PC-9 (cell line): Measurements from ENCODE around the gene KCTD21.

Experiments used
- EZH2 ChIP-seq: fragments of 200-600 bp; sonication (generic); IDR thresholded peaks from 2 replicates; pipeline ENCODE4 v1.8.0; 2017; ENCODE audit warnings: antibody characterized with exemption, low read depth
- TF ChIP-seq, protein P1 (sequence below): fragments of 200-600 bp; sonication (generic); conservative IDR thresholded peaks from 2 replicates; pipeline ENCODE4 v1.6.1; 2017; ENCODE audit warnings: mixed run types, antibody characterized with exemption, mild to moderate bottlenecking, moderate library complexity

DNA sequence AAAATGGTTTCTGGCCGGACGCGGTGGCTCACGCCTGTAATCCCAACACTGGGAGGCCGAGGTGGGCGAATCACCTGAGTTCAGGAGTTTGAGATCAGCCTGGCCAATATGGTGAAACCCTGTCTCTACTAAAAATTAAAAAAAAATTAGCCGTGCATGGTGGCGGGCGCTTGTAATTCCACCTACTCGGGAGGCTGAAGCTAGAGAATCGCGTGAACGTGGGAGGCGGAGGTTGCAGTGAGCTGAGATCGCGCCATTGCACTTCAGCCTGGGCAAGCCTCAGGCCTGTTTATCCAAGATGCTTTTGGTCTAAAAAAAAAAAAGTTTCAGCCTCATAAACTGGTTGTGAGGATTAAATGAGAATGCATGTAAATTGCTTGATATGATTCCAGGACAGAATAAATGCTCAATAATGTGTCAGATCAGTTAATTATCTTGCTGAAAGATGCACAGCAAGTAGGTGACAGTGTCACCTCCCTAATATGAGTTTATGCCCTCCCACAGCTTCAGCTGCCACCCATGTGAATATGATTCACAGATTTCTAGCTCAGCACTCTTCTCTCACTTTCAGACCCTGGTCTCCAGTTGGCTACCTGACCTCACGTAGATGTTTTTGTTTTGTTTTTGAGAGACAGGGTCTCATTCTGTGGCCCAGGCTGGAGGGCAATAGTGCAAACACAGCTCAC lies 47.9 kb downstream of the KCTD21 start:
- TF ChIP-seq, protein P1, sequence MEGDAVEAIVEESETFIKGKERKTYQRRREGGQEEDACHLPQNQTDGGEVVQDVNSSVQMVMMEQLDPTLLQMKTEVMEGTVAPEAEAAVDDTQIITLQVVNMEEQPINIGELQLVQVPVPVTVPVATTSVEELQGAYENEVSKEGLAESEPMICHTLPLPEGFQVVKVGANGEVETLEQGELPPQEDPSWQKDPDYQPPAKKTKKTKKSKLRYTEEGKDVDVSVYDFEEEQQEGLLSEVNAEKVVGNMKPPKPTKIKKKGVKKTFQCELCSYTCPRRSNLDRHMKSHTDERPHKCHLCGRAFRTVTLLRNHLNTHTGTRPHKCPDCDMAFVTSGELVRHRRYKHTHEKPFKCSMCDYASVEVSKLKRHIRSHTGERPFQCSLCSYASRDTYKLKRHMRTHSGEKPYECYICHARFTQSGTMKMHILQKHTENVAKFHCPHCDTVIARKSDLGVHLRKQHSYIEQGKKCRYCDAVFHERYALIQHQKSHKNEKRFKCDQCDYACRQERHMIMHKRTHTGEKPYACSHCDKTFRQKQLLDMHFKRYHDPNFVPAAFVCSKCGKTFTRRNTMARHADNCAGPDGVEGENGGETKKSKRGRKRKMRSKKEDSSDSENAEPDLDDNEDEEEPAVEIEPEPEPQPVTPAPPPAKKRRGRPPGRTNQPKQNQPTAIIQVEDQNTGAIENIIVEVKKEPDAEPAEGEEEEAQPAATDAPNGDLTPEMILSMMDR, result no peak
- no peak for TF ChIP-seq EZH2
